Tracheal epithelial cell (primary cell): ENCODE results near the gene TEX52. TPM values are rescaled to one million over a fixed set of nuclear protein-coding genes. Genes with fewer than 3 reads are reported as not detected.

Source experiments
- total RNA-seq: library from RNA; depleted of rRNA; stranded (reverse); fragments of >200 nt; gene quantifications from 2 replicates; pipeline ENCODE4 v1.2.1, GENCODE V29; 2014

The TEX52 gene
- total RNA-seq, result not detected in 2 replicates

GRCh38 chr12:2857021-2857431, at the start of gene TEX52:
Gene TEX52, minus strand, starts transcription at chr12:2857039. Its CDS starts 13 bp downstream, at chr12:2857026.

GRCh38 chr12:2890388-2891239, 33.8 kb upstream of the TEX52 start, which contains the start of gene TULP3:
Gene TULP3, plus strand, starts transcription at chr12:2890891. Its CDS starts 57 bp downstream, at chr12:2890948.

GRCh38 chr12:2877047-2877952, 20.5 kb upstream of the TEX52 start, which contains the start of the genes FOXM1 and RHNO1:
Gene FOXM1, minus strand, starts transcription at chr12:2877174. Its CDS starts 2,696 bp downstream, at chr12:2874478.
Gene RHNO1, plus strand, starts transcription at chr12:2877223. Its CDS starts 8,144 bp downstream, at chr12:2885367.

GRCh38 chr12:2834581-2835491, 22.0 kb downstream of the TEX52 start, which contains the start of gene NRIP2:
Gene NRIP2, minus strand, starts transcription at chr12:2835035. Its CDS starts 52 bp downstream, at chr12:2834983.

GRCh38 chr12:2812290-2813213, 44.3 kb downstream of the TEX52 start, which contains the start of gene ITFG2:
Gene ITFG2, plus strand, starts transcription at chr12:2812668. Its CDS starts 93 bp downstream, at chr12:2812761.

Other genes with a start within 250 kb of the TEX52 start
- gene FKBP4, start 62.1 kb downstream of the TEX52 start, total RNA-seq, result 96.1 and 109 TPM in 2 replicates
- gene ITFG2, start 44.4 kb downstream of the TEX52 start, total RNA-seq, result 8.9 and 13.2 TPM in 2 replicates
- gene NRIP2, start 22.0 kb downstream of the TEX52 start, total RNA-seq, result not detected in 2 replicates
- gene FOXM1, start 20.1 kb upstream of the TEX52 start, total RNA-seq, result 0.48 and 0.64 TPM in 2 replicates
- 14.9 and 23.7 TPM in 2 replicates for gene RHNO1, start 20.2 kb upstream of the TEX52 start, total RNA-seq
- gene TULP3, start 33.9 kb upstream of the TEX52 start, total RNA-seq, result 9.4 and 12.5 TPM in 2 replicates
- 2.8 and 5.1 TPM in 2 replicates for gene TEAD4, start 102.4 kb upstream of the TEX52 start, total RNA-seq
- gene TSPAN9, start 220.3 kb upstream of the TEX52 start, total RNA-seq, result 3.4 and 10.6 TPM in 2 replicates